GM10847 (cell line): ENCODE results near the gene CACNA1F.
A peak's percentile ranks its signal among the peaks of the same experiment; 100 is the strongest.

Experiments used
- POLR2A ChIP-seq: IDR thresholded peaks from 2 replicates; pipeline ENCODE4 v1.6.1; 2011; ENCODE audit not compliant: insufficient read length; ENCODE audit errors: extremely low read depth

CACNA1F gene

GRCh38 chrX:49163555-49164419 lies 69.4 kb downstream of the CACNA1F start:
- TF ChIP-seq POLR2A, result peak; percentile 14

- no peak for TF ChIP-seq POLR2A
These were observed 70.5 kb downstream of the CACNA1F start, which contains the start of gene MAGIX for GRCh38 chrX:49162620-49163019. MAGIX (plus strand) TSS chrX:49162758; CDS start chrX:49162890, 132 bp downstream.

- TF ChIP-seq POLR2A, result no peak
These were observed 71.5 kb downstream of the CACNA1F start for GRCh38 chrX:49161632-49162031.

- TF ChIP-seq POLR2A, result no peak
These were observed 72.2 kb downstream of the CACNA1F start for GRCh38 chrX:49160908-49161307.

GRCh38 chrX:49157194-49157593 lies 75.9 kb downstream of the CACNA1F start:
- no peak for TF ChIP-seq POLR2A

GRCh38 chrX:49155900-49156837 lies 77.0 kb downstream of the CACNA1F start:
- peak; percentile 1 for TF ChIP-seq POLR2A

- TF ChIP-seq POLR2A, result no peak
These were observed 77.8 kb downstream of the CACNA1F start for GRCh38 chrX:49155243-49155899.
